Erythroblast (primary cell): ENCODE results near the gene COL16A1.

Experiments used
- DNase-seq, 2 experiments: peaks; one replicate each; lab custom pipeline; 2025; lab: John Stamatoyannopoulos, UW
- GATA1 ChIP-seq: IDR thresholded peaks from 2 replicates; pipeline ENCODE4 v1.6.1; 2011; ENCODE audit warnings: low read depth, mild to moderate bottlenecking, control low read depth, low read length, moderate library complexity
- POLR2A ChIP-seq: IDR thresholded peaks from 2 replicates; pipeline ENCODE4 v1.6.1; 2011; ENCODE audit warnings: mild to moderate bottlenecking, low read length

COL16A1 gene

DNA sequence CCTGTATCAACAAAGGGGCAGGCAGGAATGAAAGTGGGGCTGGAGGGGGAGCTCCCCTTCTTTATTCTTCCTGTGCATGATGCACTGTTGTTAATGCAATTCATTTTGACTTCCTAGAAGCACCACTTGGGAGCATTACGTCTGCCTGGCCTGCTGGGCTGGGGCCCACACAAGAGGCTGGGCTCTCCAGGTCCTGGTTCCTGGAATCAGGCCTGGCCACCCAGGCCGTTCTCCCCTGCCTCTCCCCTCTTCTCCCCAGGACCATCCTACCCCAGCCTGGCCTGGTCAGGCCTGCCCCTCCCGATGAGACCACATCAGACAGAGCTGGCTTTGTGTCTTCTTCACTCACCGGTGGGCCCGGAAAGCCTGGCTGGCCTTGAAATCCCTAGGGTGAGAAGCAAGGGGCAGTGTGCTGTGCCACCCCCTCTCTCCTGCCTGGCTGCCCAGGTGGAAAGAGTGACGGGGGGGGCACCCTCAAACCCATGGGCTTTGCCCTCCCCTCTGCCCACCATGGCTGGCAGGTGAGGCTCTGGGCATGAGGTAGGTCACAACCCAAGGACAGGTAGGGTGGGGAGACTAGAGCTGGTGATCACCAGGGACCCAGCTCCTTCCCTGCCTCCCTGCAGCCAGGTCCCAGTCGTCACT is 38.5 kb downstream of the COL16A1 start:
- DNase-seq: no peak
- TF ChIP-seq POLR2A (no peak), GATA1 (no peak)

DNA sequence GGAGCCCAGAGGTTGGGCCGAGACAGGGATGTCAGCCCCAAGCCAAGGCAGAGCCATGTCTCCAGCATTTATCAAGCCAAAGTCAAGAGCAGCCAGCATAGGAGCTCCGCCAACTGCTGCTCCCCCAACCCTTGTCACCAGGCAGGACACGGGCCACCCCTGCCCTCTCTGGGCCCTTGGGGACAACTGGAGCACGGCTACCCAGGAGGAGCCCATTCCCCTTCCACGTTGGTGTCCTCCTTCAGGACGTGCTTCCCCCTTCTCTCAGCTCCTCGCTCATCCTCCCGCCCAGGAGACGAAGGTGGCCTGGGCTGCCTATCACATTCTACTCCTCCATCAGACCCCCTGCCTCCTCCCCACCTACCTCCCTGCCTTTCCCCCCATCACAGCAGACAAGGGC is 39.3 kb downstream of the COL16A1 start:
- TF ChIP-seq POLR2A: no peak
- no peak for TF ChIP-seq GATA1
- DNase-seq: no peak

DNA sequence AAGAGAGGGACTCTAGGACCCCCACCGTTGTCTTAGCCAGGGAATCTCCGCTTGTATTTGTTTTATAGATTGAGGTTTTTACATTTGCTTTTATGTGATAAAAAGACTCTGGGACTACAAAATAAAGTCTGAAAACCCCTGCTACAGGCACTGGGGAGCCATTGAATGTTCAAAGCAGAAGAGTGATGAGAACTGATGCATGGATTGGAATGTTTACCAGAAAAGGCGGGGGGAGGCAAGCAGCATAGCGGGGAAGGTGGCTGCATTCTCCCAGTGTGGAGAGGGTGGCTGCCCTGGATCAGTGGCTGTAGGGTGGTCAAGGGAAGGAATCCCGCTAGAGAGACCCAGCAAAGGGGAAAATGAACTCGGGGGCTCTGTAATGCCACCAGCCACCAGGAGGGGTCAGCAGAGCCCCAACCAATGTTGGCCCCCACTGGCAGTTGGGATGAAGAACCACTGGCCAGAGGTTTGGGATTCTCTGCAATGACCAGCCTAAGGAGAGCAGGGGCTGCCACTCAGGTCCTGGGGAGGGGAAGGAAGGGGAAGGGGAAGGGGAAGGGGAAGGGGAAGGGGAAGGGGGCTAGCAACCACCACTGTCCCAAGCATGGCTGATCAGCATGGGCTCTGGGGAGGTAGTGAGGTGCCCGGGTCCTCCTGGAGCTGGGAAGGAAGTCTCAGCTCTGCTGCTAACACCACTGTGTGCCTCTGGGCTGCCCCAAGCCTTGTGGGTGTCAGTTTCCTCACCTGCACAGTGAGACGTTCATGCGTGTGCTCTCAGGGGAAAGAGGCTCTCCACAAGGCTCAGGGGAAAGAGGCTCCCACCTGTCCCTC is 40.0 kb downstream of the COL16A1 start:
- no peak for TF ChIP-seq POLR2A
- TF ChIP-seq GATA1: no peak
- DNase-seq: peak; percentile 13 to 63

DNA sequence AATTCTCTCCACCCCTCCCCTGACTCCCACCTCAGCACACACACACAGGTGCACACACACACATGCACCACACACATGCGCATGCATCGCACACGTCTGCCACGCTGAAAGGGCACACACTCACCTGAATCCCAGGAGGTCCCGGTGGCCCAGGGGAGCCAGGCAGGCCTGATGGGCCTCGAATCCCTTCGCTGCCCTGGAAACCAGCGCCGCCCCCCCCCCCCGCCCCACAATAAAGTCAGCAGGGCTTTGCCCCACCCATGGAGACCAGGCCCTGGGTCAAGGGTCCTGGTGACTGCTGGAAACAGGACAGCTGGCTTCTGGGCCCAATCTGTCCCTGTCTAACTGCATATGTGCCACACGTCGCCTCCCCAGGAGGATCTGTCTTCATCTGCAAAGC is 41.4 kb downstream of the COL16A1 start:
- no peak for DNase-seq
- TF ChIP-seq POLR2A (no peak), GATA1 (no peak)

DNA sequence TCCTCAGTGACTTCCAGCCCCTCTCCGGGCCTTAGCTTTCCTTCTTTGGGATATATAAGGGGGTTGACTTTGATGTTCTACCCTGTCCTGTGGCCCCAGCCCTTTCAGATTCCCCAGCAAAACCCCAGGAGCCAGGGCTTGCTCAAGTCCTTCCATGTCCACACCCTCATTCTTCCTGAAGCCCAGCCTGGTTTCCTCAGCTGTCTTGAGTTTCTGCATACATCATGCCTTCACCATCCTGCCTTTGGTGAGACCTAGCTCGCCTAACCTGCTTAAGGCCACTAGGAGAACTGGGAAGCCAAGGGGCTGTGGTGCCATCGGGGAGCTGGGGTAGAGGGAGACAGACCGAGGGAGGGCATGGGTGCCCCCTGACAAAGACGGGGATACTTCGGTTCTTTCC is 42.0 kb downstream of the COL16A1 start:
- TF ChIP-seq POLR2A (no peak), GATA1 (no peak)
- no peak for DNase-seq

DNA sequence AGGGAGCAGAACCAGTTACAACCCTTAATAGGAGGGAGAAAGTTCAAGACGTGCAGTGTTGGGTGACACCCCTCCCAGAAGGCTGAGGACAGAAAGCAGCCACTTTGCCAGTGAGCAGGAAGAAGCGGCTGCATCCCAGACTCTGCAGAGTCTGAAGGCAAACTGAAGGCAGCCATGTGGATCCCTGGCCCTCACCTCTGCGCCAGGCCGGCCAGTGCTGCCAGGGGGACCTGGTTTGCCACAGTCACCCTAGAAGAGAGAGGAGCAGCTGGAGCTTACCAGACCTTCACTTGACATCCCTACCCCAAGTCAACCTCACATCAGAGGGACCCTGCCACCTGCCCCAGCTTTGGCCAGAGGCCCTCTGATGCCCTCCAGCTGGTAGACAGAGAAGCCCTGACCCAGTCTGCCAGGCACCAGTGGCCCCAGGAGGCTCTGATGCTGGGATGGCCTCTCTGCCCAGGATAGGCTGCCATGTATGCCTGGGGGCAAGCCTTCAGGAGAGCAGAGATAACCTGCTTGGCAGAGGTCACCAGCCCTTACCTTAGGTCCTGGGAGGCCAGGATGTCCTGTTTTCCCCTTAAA is 42.9 kb downstream of the COL16A1 start:
- DNase-seq: no peak
- TF ChIP-seq POLR2A (no peak), GATA1 (no peak)

DNA sequence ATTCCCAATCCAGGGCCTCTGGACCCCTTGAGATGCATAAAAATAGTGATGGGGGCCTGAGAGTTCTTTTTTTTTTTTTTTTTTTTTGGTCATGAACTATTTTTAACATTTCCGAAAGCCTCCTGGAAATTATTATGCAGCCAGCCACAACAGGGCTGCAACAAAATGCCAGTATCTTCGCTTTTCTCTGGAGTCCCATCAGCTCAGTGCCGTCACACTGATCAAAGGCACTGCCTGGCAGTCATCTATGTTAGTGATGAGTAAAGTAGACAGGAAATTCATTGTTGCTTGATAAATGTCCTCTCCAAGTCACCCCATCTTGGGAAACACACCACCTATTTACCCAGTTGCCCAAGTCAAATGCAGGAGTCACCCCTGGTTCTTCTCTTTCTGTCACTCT is 43.9 kb downstream of the COL16A1 start:
- DNase-seq: no peak
- TF ChIP-seq POLR2A (no peak), GATA1 (no peak)

DNA sequence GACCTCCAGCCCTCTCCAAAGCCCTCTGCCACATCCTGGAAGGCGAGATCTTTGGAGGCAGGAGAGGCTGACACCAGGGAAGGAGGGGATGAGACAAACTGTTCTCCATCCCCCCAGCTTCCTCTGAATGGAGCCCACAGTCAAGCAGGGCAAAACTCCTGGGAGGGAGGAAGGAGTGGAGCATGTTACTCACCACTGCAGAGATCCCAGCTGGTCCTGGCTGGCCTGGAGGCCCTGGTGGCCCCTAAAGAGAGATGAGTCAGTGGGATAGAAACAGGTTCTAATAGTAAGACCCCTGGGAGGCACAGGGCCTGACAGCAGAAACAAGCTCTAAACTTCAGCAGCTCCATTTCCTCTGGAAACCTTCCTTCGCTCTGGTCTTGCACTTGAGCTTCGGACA is 45.1 kb downstream of the COL16A1 start:
- TF ChIP-seq POLR2A (no peak), GATA1 (no peak)
- no peak for DNase-seq

DNA sequence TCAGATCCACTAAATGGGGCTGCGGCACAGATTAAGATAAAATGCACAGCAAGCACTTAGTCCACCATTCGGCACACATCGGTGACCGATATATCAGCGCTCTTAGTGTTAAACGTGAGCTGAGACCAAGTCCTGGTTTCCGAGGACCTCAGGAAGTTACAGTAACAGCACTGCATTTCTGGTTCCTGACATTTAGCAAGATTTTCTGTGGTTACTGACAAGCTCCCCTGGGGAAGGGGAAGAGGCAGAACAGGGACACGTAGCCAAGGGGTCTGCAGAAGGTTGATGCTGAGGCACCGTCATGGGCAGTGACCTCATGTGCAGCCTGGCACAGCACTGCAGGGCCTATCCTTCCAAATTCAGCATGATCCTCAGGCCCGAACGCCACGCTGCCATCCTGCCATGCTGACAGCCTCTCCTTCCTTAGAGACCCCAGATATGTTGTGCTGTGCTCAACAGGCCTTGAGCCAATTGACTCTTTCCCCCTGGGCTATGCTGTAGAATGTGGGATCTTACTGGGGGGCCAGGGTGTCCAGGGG is 45.8 kb downstream of the COL16A1 start:
- DNase-seq: no peak
- TF ChIP-seq POLR2A: no peak
- TF ChIP-seq GATA1: no peak

DNA sequence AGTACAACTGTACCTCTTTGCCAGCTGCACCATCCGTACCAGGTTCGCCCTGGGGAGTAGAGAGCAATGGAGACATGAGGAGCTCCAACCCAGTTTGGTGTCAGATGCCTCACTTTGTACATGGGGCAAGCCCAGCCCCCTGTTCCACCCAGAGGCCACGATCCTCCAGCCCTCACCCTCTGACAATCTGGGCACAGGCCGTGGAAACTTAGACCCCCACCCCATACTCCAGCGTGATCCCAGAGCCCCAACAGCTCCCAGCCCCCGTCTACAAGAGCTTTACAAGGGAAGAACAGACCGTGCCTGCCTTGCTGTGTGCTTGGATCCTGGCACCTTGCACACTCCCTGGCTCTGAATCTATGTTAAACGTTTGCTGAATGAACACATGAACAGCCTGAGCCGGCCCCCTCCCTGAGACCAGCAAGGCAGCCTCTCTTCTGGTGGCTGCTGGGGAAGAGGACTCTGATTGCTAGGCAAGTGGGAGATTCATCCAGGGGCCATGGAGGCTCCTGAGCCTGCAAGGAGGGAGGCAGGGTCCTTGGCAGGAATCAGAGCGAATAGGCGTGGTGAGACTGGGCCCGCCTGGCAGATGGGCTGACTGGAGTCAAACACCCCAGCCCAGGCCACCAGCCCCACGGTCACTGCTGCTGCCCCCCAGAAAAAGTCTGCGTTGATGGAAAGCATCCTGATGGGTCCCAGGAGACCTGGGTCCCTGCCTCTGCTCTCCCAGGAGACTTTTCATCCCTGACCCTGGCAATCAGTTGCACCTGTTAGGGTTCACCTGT is 46.6 kb downstream of the COL16A1 start:
- TF ChIP-seq GATA1 (no peak), POLR2A (no peak)
- no peak for DNase-seq

DNA sequence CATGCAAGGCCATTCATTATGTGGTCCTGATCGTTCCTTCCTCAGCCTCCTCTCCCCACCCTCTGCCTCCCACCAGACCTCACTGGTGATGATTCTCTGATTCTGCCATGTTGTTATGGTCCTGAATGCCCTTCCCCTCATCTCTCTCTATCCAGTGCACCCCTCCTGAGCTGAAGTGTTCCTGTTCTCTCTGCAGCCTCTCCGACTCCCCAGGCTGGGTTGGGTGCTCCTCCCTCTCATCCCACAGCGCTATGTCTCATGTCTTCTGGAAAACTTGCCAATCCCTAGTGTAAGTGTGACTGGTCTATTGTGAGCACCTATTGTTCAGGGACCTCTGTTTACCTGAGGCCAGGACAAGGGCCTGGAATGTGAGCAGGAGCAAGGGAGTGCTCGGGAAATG is 48.1 kb downstream of the COL16A1 start:
- no peak for TF ChIP-seq POLR2A
- no peak for TF ChIP-seq GATA1
- no peak for DNase-seq

DNA sequence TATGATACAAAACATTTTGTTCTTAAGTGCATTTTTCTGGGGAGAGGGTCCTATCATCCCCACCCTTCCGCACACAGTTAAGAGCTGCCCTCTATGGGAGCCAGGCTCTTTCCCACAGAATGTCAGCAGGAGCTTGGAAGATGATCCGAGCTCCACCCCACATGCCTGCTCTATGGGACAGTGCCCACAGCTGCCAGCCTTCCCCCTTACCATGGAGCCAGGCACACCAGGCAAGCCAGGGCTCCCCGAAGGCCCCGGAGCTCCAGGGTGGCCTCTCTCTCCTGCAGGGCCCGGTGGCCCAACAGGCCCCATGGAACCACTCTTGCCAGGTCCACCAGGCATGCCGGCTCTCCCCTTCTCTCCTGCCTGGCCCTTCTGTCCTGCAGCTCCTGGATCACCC is 48.7 kb downstream of the COL16A1 start:
- no peak for TF ChIP-seq POLR2A
- TF ChIP-seq GATA1: no peak

DNA sequence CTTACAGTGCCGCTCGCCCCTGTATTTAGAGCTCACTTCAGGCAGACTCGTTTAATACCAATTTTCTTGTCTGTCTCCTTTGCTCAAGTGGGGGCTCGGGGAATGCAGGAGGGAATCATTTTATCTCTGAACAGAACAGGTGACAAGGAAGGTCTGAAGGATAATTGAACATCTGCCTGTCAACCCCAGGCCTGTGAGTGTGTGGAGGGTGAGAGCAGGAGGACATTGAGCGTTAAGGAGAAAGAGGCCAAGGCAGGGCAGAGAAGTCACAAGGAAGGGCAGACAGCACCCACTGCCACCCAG is 49.4 kb downstream of the COL16A1 start:
- DNase-seq: no peak
- TF ChIP-seq POLR2A (no peak), GATA1 (no peak)

More for the DNA sequence above, 48.7 kb downstream of the COL16A1 start:
- no peak for DNase-seq
